CD14-positive monocyte (primary cell): Measurements from ENCODE around the gene DKK1. TPM values are rescaled to one million over a fixed set of nuclear protein-coding genes. Genes with fewer than 3 reads are reported as not detected.

Source experiments
- DNase-seq, 3 donors: peaks; one replicate each; pipeline ENCODE4 v3.0.0-alpha.2; 2011 to 2022
- H2AFZ ChIP-seq: 2 replicates; pipeline ENCODE4 v1.6.0; 2012; ENCODE audit warnings: mild to moderate bottlenecking, low read depth, low read length, inconsistent platforms; ENCODE audit not compliant: insufficient read depth, poor library complexity, severe bottlenecking
- H3K27ac ChIP-seq, 2 donors: 1 replicate in 1 of 2; 2 replicates in 1 of 2; pipeline ENCODE4 v1.5.1; 2012 to 2013; ENCODE audit warnings: low read length in 2 of 2, control low read depth in 1 of 2, inconsistent platforms in 1 of 2, low read depth in 1 of 2, mild to moderate bottlenecking in 1 of 2
- H3K27me3 ChIP-seq, 2 donors: one replicate each; pipeline versions ENCODE4 v1.6.0 to v1.6.1; 2011 to 2013; ENCODE audit warnings: low read length in 2 of 2; ENCODE audit not compliant: control insufficient read depth in 2 of 2, insufficient read depth in 2 of 2
- H3K36me3 ChIP-seq, 2 donors: replicated peaks in 1 of 2; 1 replicate in 1 of 2; 2 replicates in 1 of 2; pipeline versions ENCODE4 v1.5.1 to v1.6.1; 2012 to 2013; ENCODE audit warnings: low read length in 2 of 2, control low read depth in 1 of 2, inconsistent platforms in 1 of 2, mild to moderate bottlenecking in 1 of 2; ENCODE audit not compliant: insufficient read depth in 2 of 2, control insufficient read depth in 1 of 2
- H3K4me1 ChIP-seq, 2 donors: 1 replicate in 1 of 2; 2 replicates in 1 of 2; pipeline versions ENCODE4 v1.5.1 to v1.6.1; 2012 to 2013; ENCODE audit warnings: low read length in 2 of 2, control low read depth in 1 of 2, inconsistent platforms in 1 of 2, mild to moderate bottlenecking in 1 of 2, moderate library complexity in 1 of 2; ENCODE audit not compliant: insufficient read depth in 2 of 2, control insufficient read depth in 1 of 2
- H3K4me2 ChIP-seq: replicated peaks from 2 replicates; pipeline ENCODE3; 2012; ENCODE audit warnings: low read length, moderate library complexity, mild to moderate bottlenecking; ENCODE audit not compliant: poor library complexity, severe bottlenecking; ENCODE audit errors: extremely low read depth
- H3K4me3 ChIP-seq, 3 experiments: fragments of 200-600 bp in 1 of 3; sonication (generic) in 1 of 3; replicated peaks in 1 of 3; 1 replicate in 2 of 3; 2 replicates in 1 of 3; pipeline ENCODE4 v1.5.1; 2011 to 2013; ENCODE audit warnings: low read length in 3 of 3, mild to moderate bottlenecking in 3 of 3, control low read depth in 2 of 3, low read depth in 2 of 3, inconsistent platforms in 1 of 3, moderate library complexity in 1 of 3
- H3K79me2 ChIP-seq: 2 replicates; pipeline ENCODE4 v1.6.0; 2012; ENCODE audit warnings: mild to moderate bottlenecking, control low read depth, inconsistent platforms, low read length, moderate library complexity; ENCODE audit not compliant: insufficient read depth
- H3K9ac ChIP-seq: 2 replicates; pipeline ENCODE4 v1.6.0; 2017; ENCODE audit warnings: low read length, mild to moderate bottlenecking; ENCODE audit not compliant: insufficient read depth, poor library complexity, severe bottlenecking
- H3K9me3 ChIP-seq, 2 donors: replicated peaks in 1 of 2; 1 replicate in 1 of 2; 2 replicates in 1 of 2; pipeline versions ENCODE4 v1.5.1 to v1.6.1; 2012 to 2013; ENCODE audit warnings: low read length in 2 of 2, control low read depth in 1 of 2; ENCODE audit not compliant: control insufficient read depth in 1 of 2, insufficient read depth in 1 of 2
- H4K20me1 ChIP-seq: 2 replicates; pipeline ENCODE4 v1.6.0; 2012; ENCODE audit warnings: mild to moderate bottlenecking, low read length, control low read depth, moderate library complexity; ENCODE audit not compliant: insufficient read depth
- H3K27ac Mint-ChIP-seq, 7 donors: one replicate each; pipeline ENCODE4 v1.8.0; 2020; ENCODE audit warnings: mild to moderate bottlenecking in 7 of 7, mixed read lengths in 7 of 7, moderate library complexity in 6 of 7, inconsistent platforms in 2 of 7
- H3K27me3 Mint-ChIP-seq, 3 donors: one replicate each; pipeline ENCODE4 v1.8.0; 2021 to 2022; ENCODE audit warnings: low read depth in 3 of 3, mild to moderate bottlenecking in 3 of 3, mixed read lengths in 3 of 3, moderate library complexity in 3 of 3, inconsistent platforms in 1 of 3
- H3K36me3 Mint-ChIP-seq, 2 donors: one replicate each; pipeline ENCODE4 v1.8.0; 2020; ENCODE audit warnings: mixed read lengths in 2 of 2, inconsistent platforms in 1 of 2, mild to moderate bottlenecking in 1 of 2
- H3K4me1 Mint-ChIP-seq: one replicate; pipeline ENCODE4 v1.8.0; 2020; ENCODE audit warnings: mild to moderate bottlenecking, mixed read lengths
- H3K4me3 Mint-ChIP-seq, 2 donors: one replicate each; pipeline ENCODE4 v1.8.0; 2020; ENCODE audit warnings: mild to moderate bottlenecking in 2 of 2, mixed read lengths in 2 of 2, moderate library complexity in 1 of 2
- H3K9me3 Mint-ChIP-seq, 7 donors: one replicate each; pipeline ENCODE4 v1.8.0; 2020 to 2022; ENCODE audit warnings: mixed read lengths in 7 of 7, mild to moderate bottlenecking in 6 of 7, moderate library complexity in 6 of 7, inconsistent platforms in 2 of 7
- CTCF ChIP-seq: fragments of 200-600 bp; IDR thresholded peaks from one replicate; pipeline ENCODE4 v1.8.0; 2022; ENCODE audit warnings: antibody characterized with exemption, mild to moderate bottlenecking
- WGBS: methylation state at CpG from one replicate; pipeline ENCODE4 v1.1.5; 2013; ENCODE audit warnings: missing lambda C conversion rate; ENCODE audit not compliant: insufficient coverage; 5-methylcytosine and 5-hydroxymethylcytosine counted together
- intact Hi-C, 2 donors: fragments of 100-400 bp; cut with micrococcal nuclease; formaldehyde crosslinking; loops; one replicate each; pipeline versions ENCODE4 v1.15.0 to v1.15.1; 2023
- polyA plus RNA-seq, 3 donors: library from polyadenylated mRNA; depleted of rRNA in 1 of 3; unstranded in 2 of 3; stranded (reverse) in 1 of 3; fragments of 300-500 nt in 2 of 3; fragments of >200 nt in 1 of 3; fragmentation: Illumina TruSeq in 2 of 3; gene quantifications; 1 replicate in 2 of 3; 2 replicates in 1 of 3; pipeline ENCODE4 v1.2.3, GENCODE V29; 2012 to 2021

Gene DKK1
- polyA plus RNA-seq, 3 donors = not detected

GRCh38 chr10:52316001-52316400, 1.9 kb downstream of the DKK1 start:
- Mint-ChIP-seq H3K36me3 (peaks cover 2 to 6% of the 10 kb centered on the region in 2 donors), H3K9me3 (peaks cover 0 to 6% (median 2%) of the 10 kb centered on the region in 7 donors), H3K27ac (no peak overlapping the region), H3K4me3 (peak overlapping the region in 1 of 2 donors; percentile 60), H3K27me3 (peaks cover 43 to 46% (median 44%) of the 10 kb centered on the region in 3 donors), H3K4me1 (peaks cover 18% of the 10 kb centered on the region)
- no peak for DNase-seq
- no CpG with 5 or more reads among the region's 1 CpG for WGBS
- H3K4me1 ChIP-seq = peaks cover 0 to 10% of the 10 kb centered on the region in 2 donors
- H3K9ac ChIP-seq = no peak overlapping the region
- peaks cover 0 to 8% of the 10 kb centered on the region in 2 donors for H3K9me3 ChIP-seq
- no peak overlapping the region for H3K27ac ChIP-seq
- H2AFZ ChIP-seq = no peak overlapping the region
- no peak overlapping the region for H3K4me3 ChIP-seq
- intact Hi-C loops = no loop called here
- no peaks in the 10 kb centered on the region for H3K36me3 ChIP-seq
- no peak for TF ChIP-seq CTCF
- no peak overlapping the region for H3K4me2 ChIP-seq
- no peaks in the 10 kb centered on the region for H3K79me2 ChIP-seq
- no peaks in the 10 kb centered on the region for H4K20me1 ChIP-seq
- H3K27me3 ChIP-seq = peaks cover 42 to 53% of the 10 kb centered on the region in 2 donors

- H3K27ac ChIP-seq = no peak overlapping the region
- H3K4me2 ChIP-seq = no peak overlapping the region
- no peak overlapping the region for H2AFZ ChIP-seq
- Mint-ChIP-seq H3K9me3 (peaks cover 0 to 6% (median 2%) of the 10 kb centered on the region in 7 donors), H3K27ac (no peak overlapping the region), H3K4me3 (no peak overlapping the region), H3K27me3 (peaks cover 40 to 42% (median 41%) of the 10 kb centered on the region in 3 donors), H3K36me3 (peaks cover 2 to 6% of the 10 kb centered on the region in 2 donors), H3K4me1 (peaks cover 18% of the 10 kb centered on the region)
- H3K9ac ChIP-seq = no peak overlapping the region
- H3K4me1 ChIP-seq = peaks cover 0 to 10% of the 10 kb centered on the region in 2 donors
- H3K9me3 ChIP-seq = peaks cover 0 to 8% of the 10 kb centered on the region in 2 donors
- intact Hi-C loops = no loop called here
- no peaks in the 10 kb centered on the region for H3K36me3 ChIP-seq
- H3K79me2 ChIP-seq = no peaks in the 10 kb centered on the region
- peaks cover 40 to 48% of the 10 kb centered on the region in 2 donors for H3K27me3 ChIP-seq
- H3K4me3 ChIP-seq = no peak overlapping the region
- 100% methylated on average over 1 of the region's 4 CpGs for WGBS
- no peaks in the 10 kb centered on the region for H4K20me1 ChIP-seq
- TF ChIP-seq CTCF = no peak
- DNase-seq = no peak
These were observed 2.4 kb downstream of the DKK1 start for GRCh38 chr10:52316500-52316899.
